ENCODE data around the gene IL6. TPM values are rescaled to one million over a fixed set of nuclear protein-coding genes. Genes with fewer than 3 reads are reported as not detected.

Gene IL6
- polyA plus RNA-seq, 1 of the 3 experiments (the other 2 are of a cell fraction): 20.5 TPM

GRCh38 chr7:22771872-22772228 is 44.9 kb downstream of the IL6 start:
- ChIA-PET CTCF (interaction anchor here (3.6 kb wide), 1 partner anchor 10 kb away, joined by 14 read pairs; no protein-coding TSS in a partner anchor), POLR2A (no interaction called here)
- WGBS (ENCODE audit: low lambda C conversion rate): 17% methylated on average over 4 of the region's 4 CpGs
- H3K36me3 ChIP-seq (replicated peaks in 1 of 2; ENCODE audit: control insufficient read depth in 1 of 2, insufficient read depth in 2 of 2, low read length in 1 of 2): no peaks in the 10 kb centered on the region
- H3F3A ChIP-seq (replicated peaks; ENCODE audit: insufficient read depth): no peaks in the 10 kb centered on the region
- no peak overlapping the region for H2AFZ ChIP-seq (ENCODE audit: low read depth)
- H3K9me2 ChIP-seq: no peaks in the 10 kb centered on the region
- no peaks in the 10 kb centered on the region for H4K20me1 ChIP-seq (ENCODE audit: insufficient read depth)
- H3K4me3 ChIP-seq (ENCODE audit: low read depth in 2 of 2, low read length in 1 of 2): no peak overlapping the region
- no peak overlapping the region for H3K9ac ChIP-seq
- TF ChIP-seq NRF1 (IDR thresholded peaks at IDR 0.05; ENCODE audit: low read depth, low read length) (no peak), RAD21 (IDR thresholded peaks at IDR 0.05; ENCODE audit: low read length) (no peak), SIN3A (IDR thresholded peaks at IDR 0.05; ENCODE audit: borderline replicate concordance, low read depth, low read length) (no peak), RFX5 (IDR thresholded peaks at IDR 0.05; ENCODE audit: low read length) (no peak), TEAD4 (IDR thresholded peaks at IDR 0.05; ENCODE audit: borderline replicate concordance, insufficient read depth) (no peak), EP300 (IDR thresholded peaks at IDR 0.05; ENCODE audit: borderline replicate concordance in 1 of 2, low read depth in 1 of 2, low read length in 1 of 2) (no peak), RXRA (IDR thresholded peaks at IDR 0.05; ENCODE audit: borderline replicate concordance, low read depth) (no peak), FOXM1 (IDR thresholded peaks at IDR 0.05; ENCODE audit: low read depth) (no peak), ZBTB33 (IDR thresholded peaks at IDR 0.05; ENCODE audit: borderline replicate concordance, low read depth) (no peak), REST (IDR thresholded peaks at IDR 0.05; ENCODE audit: low read depth, low read length) (no peak), PBX3 (IDR thresholded peaks at IDR 0.05) (no peak), NFIC (IDR thresholded peaks at IDR 0.05; ENCODE audit: borderline replicate concordance) (no peak), POLR2AphosphoS5 (IDR thresholded peaks at IDR 0.05; ENCODE audit: low read depth, low read length) (no peak)
- H3K79me2 ChIP-seq (ENCODE audit: insufficient read depth): no peaks in the 10 kb centered on the region
- peaks cover 15% of the 10 kb centered on the region; the same call in 1 of the 2 replicates for H3K27me3 ChIP-seq (ENCODE audit: insufficient read depth)
- no peak overlapping the region for H3K27ac ChIP-seq (ENCODE audit: low read depth in 2 of 2, low read length in 1 of 2)
- H3K4me2 ChIP-seq: no peak overlapping the region
- H3K4me1 ChIP-seq (ENCODE audit: control insufficient read depth in 1 of 2, insufficient read depth in 2 of 2, low read depth in 1 of 2, low read length in 1 of 2): no peaks in the 10 kb centered on the region
- DNase-seq: no peak
- H3K9me3 ChIP-seq: no peaks in the 10 kb centered on the region

Measured in SK-N-SH (cell line).